ENCODE results near the gene ANKRD24. TPM values are rescaled to one million over a fixed set of nuclear protein-coding genes. Genes with fewer than 3 reads are reported as not detected.

Gene ANKRD24
- total RNA-seq, 1 experiment from 2014 or later = 1.2 TPM

- DNase-seq (ENCODE audit: unreplicated experiment) = peak; percentile 32
- no peaks in the 10 kb centered on the region for H3K9me3 Mint-ChIP-seq (ENCODE audit: unreplicated experiment)
- no peak overlapping the region for H3K27ac Mint-ChIP-seq (ENCODE audit: low read depth, unreplicated experiment)
- H3K27me3 Mint-ChIP-seq (ENCODE audit: insufficient read depth, unreplicated experiment) = peaks cover 3% of the 10 kb centered on the region
- CTCF ChIA-PET = interaction anchor here (0.6 to 0.9 kb wide), 2 partner anchors 16 to 24 kb away, joined by 3 read pairs; no protein-coding TSS in a partner anchor
- intact Hi-C loops (cut with micrococcal nuclease) = loop anchor here (10.0 kb wide), 1 partner anchor 142 kb away; the partner anchor contains the start of gene ZBTB7A
- TF ChIP-seq CTCF (IDR thresholded peaks at IDR 0.05; ENCODE audit: unreplicated experiment) = no peak
- H3K4me1 Mint-ChIP-seq (ENCODE audit: insufficient read depth, unreplicated experiment) = peaks cover 10% of the 10 kb centered on the region
- POLR2A ChIA-PET = no interaction called here
- no peaks in the 10 kb centered on the region for H3K36me3 Mint-ChIP-seq (ENCODE audit: insufficient read depth, unreplicated experiment)
- BruUV-seq (replicated peaks) = no TSS peak
- no peak overlapping the region for H3K4me3 Mint-ChIP-seq (ENCODE audit: unreplicated experiment)
These were observed 24.5 kb downstream of the ANKRD24 start for GRCh38 chr19:4206818-4207484.

DNA sequence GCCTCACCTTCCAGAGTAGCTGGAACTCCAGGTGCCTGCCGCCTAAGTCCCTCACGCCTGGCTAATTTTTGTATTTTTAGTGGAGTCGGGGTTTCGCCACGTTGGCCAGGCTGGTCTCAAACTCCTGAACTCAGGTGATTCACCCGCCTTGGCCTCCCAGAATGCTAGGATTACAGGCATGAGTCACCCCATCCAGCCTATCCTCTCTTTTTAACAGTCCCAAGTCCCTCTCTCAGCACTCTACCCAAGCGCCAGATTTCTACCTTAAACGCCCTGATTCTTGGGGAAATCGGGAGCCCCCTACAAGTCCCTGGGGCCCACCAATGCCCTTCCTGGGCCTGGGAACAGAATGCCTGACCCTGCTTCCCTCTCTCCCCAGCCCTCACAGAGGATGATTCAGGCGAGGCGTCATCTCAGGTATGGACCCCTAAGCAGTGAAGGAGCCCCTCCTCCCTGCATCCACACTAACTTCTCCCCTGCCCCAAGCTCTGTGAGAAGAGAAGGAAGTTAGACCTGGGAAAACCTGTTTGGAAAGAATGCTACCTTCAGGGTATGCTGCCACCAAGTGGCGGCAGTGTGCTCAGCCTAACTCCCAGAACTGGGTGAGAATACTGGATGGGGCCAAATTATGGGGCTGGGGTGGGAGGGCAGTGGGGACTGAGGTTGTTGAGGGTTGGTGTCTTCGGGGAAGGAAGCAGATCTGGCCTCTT lies 26.1 kb downstream of the ANKRD24 start:
- Mint-ChIP-seq H3K27me3 (ENCODE audit: insufficient read depth, unreplicated experiment) (peaks cover 17% of the 10 kb centered on the region), H3K4me3 (ENCODE audit: unreplicated experiment) (no peak overlapping the region), H3K27ac (ENCODE audit: low read depth, unreplicated experiment) (no peak overlapping the region), H3K36me3 (ENCODE audit: insufficient read depth, unreplicated experiment) (no peaks in the 10 kb centered on the region), H3K4me1 (ENCODE audit: insufficient read depth, unreplicated experiment) (peaks cover 10% of the 10 kb centered on the region), H3K9me3 (ENCODE audit: unreplicated experiment) (no peaks in the 10 kb centered on the region)
- no TSS peak for BruUV-seq (replicated peaks)
- TF ChIP-seq CTCF (IDR thresholded peaks at IDR 0.05; ENCODE audit: unreplicated experiment) = peak; percentile 1
- intact Hi-C loops (cut with micrococcal nuclease) = loop anchor here (10.0 kb wide), 1 partner anchor 144 kb away; the partner anchor contains the start of gene ZBTB7A
- ChIA-PET CTCF (interaction anchor here (0.6 to 1.4 kb wide), 7 partner anchors 9 to 1455 kb away, joined by 3 to 5 read pairs (median 3); no protein-coding TSS in a partner anchor), POLR2A (interaction anchor here (0.6 kb wide), 2 partner anchors 99 to 159 kb away, joined by 3 to 4 read pairs; no protein-coding TSS in a partner anchor)
- DNase-seq (ENCODE audit: unreplicated experiment) = peak; percentile 50

- POLR2A ChIA-PET = no interaction called here
- peaks cover 30% of the 10 kb centered on the region for H3K27me3 Mint-ChIP-seq (ENCODE audit: insufficient read depth, unreplicated experiment)
- no peak overlapping the region for H3K27ac Mint-ChIP-seq (ENCODE audit: low read depth, unreplicated experiment)
- BruUV-seq (replicated peaks) = no TSS peak
- no peak for DNase-seq (ENCODE audit: unreplicated experiment)
- H3K4me1 Mint-ChIP-seq (ENCODE audit: insufficient read depth, unreplicated experiment) = peaks cover 5% of the 10 kb centered on the region
- intact Hi-C loops (cut with micrococcal nuclease) = no loop called here
- H3K36me3 Mint-ChIP-seq (ENCODE audit: insufficient read depth, unreplicated experiment) = no peaks in the 10 kb centered on the region
- no peak for TF ChIP-seq CTCF (IDR thresholded peaks at IDR 0.05; ENCODE audit: unreplicated experiment)
- CTCF ChIA-PET = no interaction called here
- H3K9me3 Mint-ChIP-seq (ENCODE audit: unreplicated experiment) = no peaks in the 10 kb centered on the region
- no peak overlapping the region for H3K4me3 Mint-ChIP-seq (ENCODE audit: unreplicated experiment)
These were observed 27.8 kb downstream of the ANKRD24 start for GRCh38 chr19:4210166-4210731.

GRCh38 chr19:4213116-4213515 lies 30.6 kb downstream of the ANKRD24 start:
- Mint-ChIP-seq H3K36me3 (ENCODE audit: insufficient read depth, unreplicated experiment) (no peaks in the 10 kb centered on the region), H3K9me3 (ENCODE audit: unreplicated experiment) (no peaks in the 10 kb centered on the region), H3K4me1 (ENCODE audit: insufficient read depth, unreplicated experiment) (peaks cover 5% of the 10 kb centered on the region), H3K4me3 (ENCODE audit: unreplicated experiment) (no peak overlapping the region), H3K27ac (ENCODE audit: low read depth, unreplicated experiment) (no peak overlapping the region), H3K27me3 (ENCODE audit: insufficient read depth, unreplicated experiment) (peaks cover 30% of the 10 kb centered on the region)
- CTCF ChIA-PET = no interaction called here
- intact Hi-C loops (cut with micrococcal nuclease) = no loop called here
- BruUV-seq (replicated peaks) = no TSS peak
- POLR2A ChIA-PET = no interaction called here
- DNase-seq (ENCODE audit: unreplicated experiment) = no peak
- TF ChIP-seq CTCF (IDR thresholded peaks at IDR 0.05; ENCODE audit: unreplicated experiment) = no peak

Measured in MCF 10A (cell line).